Tibial artery (tissue), 4 donors: ENCODE data around the gene DTNA.
"Not testable (repeated sequence)": the region's sequence is repeated elsewhere in the genome, so short reads cannot be mapped to it uniquely, and the experiment has no call there.

ENCODE experiments used
- DNase-seq, 2 donors: peaks; one replicate each; pipeline ENCODE4 v3.0.0-alpha.2; 2019
- H3K27ac ChIP-seq, 2 donors: fragments of 200-600 bp; sonication (generic) in 1 of 2; 1 replicate in 1 of 2; 2 replicates in 1 of 2; pipeline ENCODE4 v1.5.1; 2018 to 2019; ENCODE audit warnings: mild to moderate bottlenecking in 1 of 2
- H3K27me3 ChIP-seq, 2 donors: fragments of 200-600 bp; sonication (generic) in 1 of 2; one replicate each; pipeline versions ENCODE4 v1.5.1 to v1.6.0; 2016 to 2019
- H3K36me3 ChIP-seq, 3 donors: fragments of 200-600 bp; sonication (generic) in 2 of 3; one replicate each; pipeline ENCODE4 v1.5.1; 2016 to 2019; ENCODE audit warnings: mild to moderate bottlenecking in 2 of 3
- H3K4me1 ChIP-seq, 4 donors: fragments of 200-600 bp; sonication (generic) in 2 of 4; 1 replicate in 3 of 4; 2 replicates in 1 of 4; pipeline ENCODE4 v1.5.1; 2016 to 2019
- H3K4me3 ChIP-seq, 2 donors: fragments of 200-600 bp; sonication (generic) in 1 of 2; 1 replicate in 1 of 2; 2 replicates in 1 of 2; pipeline ENCODE4 v1.5.1; 2018 to 2019; ENCODE audit warnings: mild to moderate bottlenecking in 2 of 2
- H3K9me3 ChIP-seq, 3 donors: fragments of 200-600 bp; sonication (generic) in 1 of 3; one replicate each; pipeline ENCODE4 v1.5.1; 2016 to 2019
- CTCF ChIP-seq, 2 experiments: fragments of 200-600 bp in 1 of 2; fragments of 450-650 bp in 1 of 2; IDR thresholded peaks; one replicate each; pipeline ENCODE4 v1.5.1; 2017 to 2019; ENCODE audit warnings: antibody characterized with exemption in 2 of 2, mild to moderate bottlenecking in 1 of 2, moderate library complexity in 1 of 2
- intact Hi-C: fragments of 100-400 bp; cut with DNase I; formaldehyde crosslinking; loops from one replicate; pipeline ENCODE4 v1.15.0; 2023; ENCODE audit warnings: low total_unique reads

The DTNA gene

GRCh38 chr18:34709104-34709503, 994 bp upstream of the DTNA start:
- H3K9me3 ChIP-seq, result no peaks in the 10 kb centered on the region
- H3K27ac ChIP-seq, result peak overlapping the region; percentile 59 to 66
- H3K4me1 ChIP-seq, result peaks cover 0 to 53% (median 40%) of the 10 kb centered on the region in 4 donors
- H3K27me3 ChIP-seq, result no peaks in the 10 kb centered on the region
- no peaks in the 10 kb centered on the region for H3K36me3 ChIP-seq
- TF ChIP-seq CTCF (IDR thresholded peaks at IDR 0.05), result no peak
- intact Hi-C loops, result no loop called here
- no peak overlapping the region for H3K4me3 ChIP-seq
- peak in 1 of 2 donors; percentile 23 for DNase-seq

GRCh38 chr18:34710458-34710914, 388 bp downstream of the DTNA start:
- no peak for DNase-seq

GRCh38 chr18:34710934-34711333, 836 bp downstream of the DTNA start:
- Histone ChIP-seq H3K27me3 (no peaks in the 10 kb centered on the region), H3K9me3 (no peaks in the 10 kb centered on the region), H3K36me3 (no peaks in the 10 kb centered on the region), H3K4me3 (peak overlapping the region; percentile 24 to 33), H3K27ac (peak overlapping the region; percentile 59 to 66), H3K4me1 (peaks cover 0 to 53% (median 40%) of the 10 kb centered on the region in 4 donors)
- intact Hi-C loops, result no loop called here
- no peak for DNase-seq
- no peak for TF ChIP-seq CTCF (IDR thresholded peaks at IDR 0.05)

More at GRCh38 chr18:34710458-34710914, 388 bp downstream of the DTNA start:
- peak overlapping the region; percentile 59 to 66 for H3K27ac ChIP-seq
- TF ChIP-seq CTCF (IDR thresholded peaks at IDR 0.05), result no peak
- H3K4me1 ChIP-seq, result peaks cover 0 to 53% (median 40%) of the 10 kb centered on the region in 4 donors
- H3K4me3 ChIP-seq, result peak overlapping the region; percentile 24 to 33
- H3K36me3 ChIP-seq, result no peaks in the 10 kb centered on the region
- H3K9me3 ChIP-seq, result no peaks in the 10 kb centered on the region
- no peaks in the 10 kb centered on the region for H3K27me3 ChIP-seq
- intact Hi-C loops, result no loop called here

- H3K36me3 ChIP-seq, H3K4me1 ChIP-seq, H3K27me3 ChIP-seq, H3K4me3 ChIP-seq, H3K27ac ChIP-seq, H3K9me3 ChIP-seq, DNase-seq: not testable (repeated sequence)
- intact Hi-C loops, result loop anchor here (5.0 kb wide), 1 partner anchor 51 kb away; no protein-coding TSS in a partner anchor
Measured at GRCh38 chr18:34716111-34716510, 6.0 kb downstream of the DTNA start.

GRCh38 chr18:34718610-34719009, 8.5 kb downstream of the DTNA start:
- no peak for TF ChIP-seq CTCF (IDR thresholded peaks at IDR 0.05)
- DNase-seq, result no peak

GRCh38 chr18:34720220-34720619, 10.1 kb downstream of the DTNA start:
- Histone ChIP-seq H3K27me3 (no peaks in the 10 kb centered on the region), H3K9me3 (peaks cover 0 to 4% (median 0%) of the 10 kb centered on the region in 3 donors), H3K36me3 (no peaks in the 10 kb centered on the region), H3K27ac (no peak overlapping the region), H3K4me3 (no peak overlapping the region), H3K4me1 (no peaks in the 10 kb centered on the region)
- no peak for TF ChIP-seq CTCF (IDR thresholded peaks at IDR 0.05)
- intact Hi-C loops, result no loop called here
- DNase-seq, result no peak

More at GRCh38 chr18:34718610-34719009, 8.5 kb downstream of the DTNA start:
- intact Hi-C loops, result loop anchor here (5.0 kb wide), 1 partner anchor 49 kb away; no protein-coding TSS in a partner anchor
- Histone ChIP-seq H3K4me3 (no peak overlapping the region), H3K9me3 (no peaks in the 10 kb centered on the region), H3K4me1 (no peaks in the 10 kb centered on the region), H3K27me3 (no peaks in the 10 kb centered on the region), H3K36me3 (no peaks in the 10 kb centered on the region), H3K27ac (no peak overlapping the region)
